Measurements from ENCODE around the gene EFCAB11.

DNA sequence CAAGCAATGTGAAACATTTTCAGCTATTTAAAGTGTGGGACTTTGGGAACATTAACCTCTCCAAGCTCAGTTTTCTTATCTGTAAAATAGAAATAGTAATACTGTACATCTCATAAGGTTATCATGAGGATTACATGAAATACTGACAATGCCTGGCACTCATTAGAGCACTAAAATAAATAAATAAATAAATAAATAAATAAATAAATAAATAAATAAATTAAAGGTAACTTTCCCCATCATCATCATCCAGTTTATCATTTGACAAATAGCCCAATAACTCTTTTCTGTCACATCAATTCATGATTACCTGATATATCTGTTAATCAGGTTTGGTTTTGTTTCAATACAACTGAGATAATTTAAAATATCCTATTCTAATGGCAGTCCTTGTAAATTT is 48.5 kb downstream of the EFCAB11 start:
- TF ChIP-seq, protein P1, sequence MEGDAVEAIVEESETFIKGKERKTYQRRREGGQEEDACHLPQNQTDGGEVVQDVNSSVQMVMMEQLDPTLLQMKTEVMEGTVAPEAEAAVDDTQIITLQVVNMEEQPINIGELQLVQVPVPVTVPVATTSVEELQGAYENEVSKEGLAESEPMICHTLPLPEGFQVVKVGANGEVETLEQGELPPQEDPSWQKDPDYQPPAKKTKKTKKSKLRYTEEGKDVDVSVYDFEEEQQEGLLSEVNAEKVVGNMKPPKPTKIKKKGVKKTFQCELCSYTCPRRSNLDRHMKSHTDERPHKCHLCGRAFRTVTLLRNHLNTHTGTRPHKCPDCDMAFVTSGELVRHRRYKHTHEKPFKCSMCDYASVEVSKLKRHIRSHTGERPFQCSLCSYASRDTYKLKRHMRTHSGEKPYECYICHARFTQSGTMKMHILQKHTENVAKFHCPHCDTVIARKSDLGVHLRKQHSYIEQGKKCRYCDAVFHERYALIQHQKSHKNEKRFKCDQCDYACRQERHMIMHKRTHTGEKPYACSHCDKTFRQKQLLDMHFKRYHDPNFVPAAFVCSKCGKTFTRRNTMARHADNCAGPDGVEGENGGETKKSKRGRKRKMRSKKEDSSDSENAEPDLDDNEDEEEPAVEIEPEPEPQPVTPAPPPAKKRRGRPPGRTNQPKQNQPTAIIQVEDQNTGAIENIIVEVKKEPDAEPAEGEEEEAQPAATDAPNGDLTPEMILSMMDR (conservative IDR thresholded peaks at IDR 0.05; ENCODE audit: low read length) = no peak
- TF ChIP-seq EZH2phosphoT487 (IDR thresholded peaks at IDR 0.05; ENCODE audit: borderline replicate concordance) = no peak
